GM23248 (cell line): ENCODE results near the gene ZNF486.

Source experiments
- EZH2 ChIP-seq: fragments of 200-600 bp; sonication (generic); IDR thresholded peaks from 2 replicates; pipeline ENCODE4 v1.6.1; 2018; ENCODE audit warnings: antibody characterized with exemption, mild to moderate bottlenecking; ENCODE audit not compliant: insufficient read depth, poor library complexity, severe bottlenecking
- EZH2phosphoT487 ChIP-seq: fragments of 200-600 bp; sonication (generic); IDR thresholded peaks from 2 replicates; pipeline ENCODE4 v1.6.1; 2018; ENCODE audit warnings: antibody characterized with exemption, moderate library complexity, mild to moderate bottlenecking, low read depth; ENCODE audit not compliant: insufficient read depth

DNA sequence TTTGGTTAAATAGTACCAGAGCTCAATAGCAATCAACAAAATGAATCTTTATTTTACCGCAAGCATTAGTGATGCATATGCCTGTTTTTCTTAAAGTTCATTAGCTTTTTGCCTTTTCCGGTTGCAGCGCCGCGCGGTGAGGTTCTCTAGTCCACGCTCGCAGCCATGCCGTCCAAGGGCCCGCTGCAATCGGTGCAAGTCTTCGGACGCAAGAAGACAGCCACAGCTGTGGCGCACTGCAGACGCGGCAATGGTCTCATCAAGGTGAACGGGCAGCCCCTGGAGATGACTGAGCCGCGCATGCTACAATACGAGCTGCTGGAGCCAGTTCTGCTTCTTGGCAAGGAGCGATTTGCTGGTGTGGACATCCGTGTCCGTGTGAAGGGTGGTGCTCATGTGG lies 42.1 kb upstream of the ZNF486 start:
- TF ChIP-seq EZH2phosphoT487 (no peak), EZH2 (no peak)
